Measurements from ENCODE around the gene PBXIP1.
"Not testable (repeated sequence)": the region's sequence is repeated elsewhere in the genome, so short reads cannot be mapped to it uniquely, and the experiment has no call there.

The PBXIP1 gene

GRCh38 chr1:154983776-154984466, 28.0 kb upstream of the PBXIP1 start:
- DNase-seq (ENCODE audit: low read depth) = no peak
- H3K4me3 ChIP-seq (ENCODE audit: control insufficient read depth, low read depth, low read length) = peak overlapping the region; percentile 79
- TF ChIP-seq CTCF (IDR thresholded peaks at IDR 0.05; ENCODE audit: control insufficient read depth, insufficient read depth, low read depth, low read length, missing control alignments) = no peak

DNA sequence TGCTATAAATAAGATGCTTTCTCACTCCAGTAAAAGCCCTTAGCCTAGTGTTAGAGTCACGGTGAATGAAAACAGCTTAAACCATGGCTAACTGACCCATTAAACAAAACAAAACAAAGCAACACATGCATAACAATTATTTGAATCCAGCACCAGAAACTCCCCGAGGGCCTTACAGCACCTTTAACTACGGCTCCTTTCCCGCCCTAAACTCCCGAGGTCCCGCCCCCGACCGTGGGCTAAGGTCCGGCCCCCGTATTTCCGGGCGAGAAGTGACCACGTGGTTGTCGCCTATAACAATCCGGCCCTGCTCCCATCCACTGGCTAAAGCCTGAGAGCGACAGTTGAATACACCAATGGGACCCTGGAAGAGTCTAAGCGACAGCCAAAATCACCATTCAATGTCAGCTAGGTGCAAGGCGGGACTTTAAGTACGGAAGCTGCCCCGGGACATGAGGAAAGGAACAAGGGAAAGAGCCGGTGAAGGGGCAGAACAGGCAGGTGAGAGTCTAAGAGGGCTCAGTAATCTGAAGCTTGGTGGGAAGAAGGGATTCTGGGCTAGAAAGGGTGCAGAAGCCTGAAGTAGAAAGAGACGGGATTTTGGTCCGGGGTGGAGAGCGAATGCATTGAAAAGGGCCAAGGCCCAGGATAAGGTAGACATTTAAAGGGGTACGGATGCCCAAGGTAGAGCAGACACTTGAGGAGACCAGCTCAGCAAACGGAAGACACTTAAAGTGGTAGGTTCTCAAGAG, 27.2 kb upstream of the PBXIP1 start, which contains the start of gene FLAD1:
Gene FLAD1 (plus strand): TSS at position 448 of the 752 bp plus-strand sequence. CDS start 351 bp downstream, outside the sequence.
- peak within 1 kb of the TSS; percentile 79 for H3K4me3 ChIP-seq (ENCODE audit: control insufficient read depth, low read depth, low read length)
- peak; percentile 99 for DNase-seq (ENCODE audit: low read depth)
- no peak for TF ChIP-seq CTCF (IDR thresholded peaks at IDR 0.05; ENCODE audit: control insufficient read depth, insufficient read depth, low read depth, low read length, missing control alignments)

DNA sequence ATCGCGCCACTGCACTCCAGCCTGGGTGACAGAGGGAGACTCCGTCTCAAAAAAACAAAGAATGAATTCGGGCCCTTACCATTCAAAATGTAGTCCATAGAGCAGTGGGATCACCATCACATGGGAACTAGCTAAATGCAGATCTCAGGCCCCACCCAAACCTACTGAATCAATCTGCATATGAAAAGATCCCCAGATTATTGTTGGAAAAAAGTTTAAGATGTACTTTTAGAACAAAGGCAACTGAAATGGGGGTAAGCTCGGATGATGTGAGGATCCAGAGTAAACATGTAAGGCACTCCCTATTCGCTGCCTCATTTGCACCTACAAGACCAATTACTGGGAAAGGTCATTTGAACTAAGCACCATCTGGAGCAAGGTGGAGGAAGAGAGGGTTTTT, 26.4 kb upstream of the PBXIP1 start:
- no peak overlapping the region for H3K4me3 ChIP-seq (ENCODE audit: control insufficient read depth, low read depth, low read length)
- TF ChIP-seq CTCF (IDR thresholded peaks at IDR 0.05; ENCODE audit: control insufficient read depth, insufficient read depth, low read depth, low read length, missing control alignments) = no peak
- no peak for DNase-seq (ENCODE audit: low read depth)

DNA sequence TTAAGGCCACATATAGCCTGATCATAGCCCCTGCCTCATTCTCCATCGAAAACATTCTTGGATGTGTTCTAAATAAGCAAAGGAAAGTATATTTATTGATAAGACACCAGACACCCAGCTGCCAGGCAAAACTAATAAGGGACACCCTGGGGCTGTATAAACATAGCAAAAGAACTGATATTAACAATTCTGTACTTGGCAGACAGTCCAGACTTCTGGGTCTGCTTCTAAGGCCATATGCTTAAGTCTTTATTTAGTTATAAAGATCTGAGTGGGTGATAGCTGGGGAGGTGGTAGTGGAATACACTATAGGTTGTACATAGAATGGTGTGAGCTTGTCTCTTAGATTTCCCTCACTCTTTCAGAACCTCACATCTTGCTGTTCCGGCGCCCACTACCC, 22.5 kb upstream of the PBXIP1 start:
- DNase-seq (ENCODE audit: low read depth) = no peak
- no peak for TF ChIP-seq CTCF (IDR thresholded peaks at IDR 0.05; ENCODE audit: control insufficient read depth, insufficient read depth, low read depth, low read length, missing control alignments)
- H3K4me3 ChIP-seq (ENCODE audit: control insufficient read depth, low read depth, low read length) = no peak overlapping the region

- not testable (repeated sequence) for DNase-seq (ENCODE audit: low read depth); H3K4me3 ChIP-seq (ENCODE audit: control insufficient read depth, low read depth, low read length)
Measured at GRCh38 chr1:154977762-154978161, 21.9 kb upstream of the PBXIP1 start.

- DNase-seq (ENCODE audit: low read depth) = no peak
- H3K4me3 ChIP-seq (ENCODE audit: control insufficient read depth, low read depth, low read length) = peak overlapping the region; percentile 71
- no peak for TF ChIP-seq CTCF (IDR thresholded peaks at IDR 0.05; ENCODE audit: control insufficient read depth, insufficient read depth, low read depth, low read length, missing control alignments)
Measured at GRCh38 chr1:154975409-154976059, 19.6 kb upstream of the PBXIP1 start.

Data from AG09309 (cell line).